ENCODE results near the gene MAP4K1. TPM values are rescaled to one million over a fixed set of nuclear protein-coding genes. Genes with fewer than 3 reads are reported as not detected.

MAP4K1 gene
- polyA plus RNA-seq, 1 donor from 2014 or later = 1.0 TPM

GRCh38 chr19:38549061-38549460 lies 68.7 kb downstream of the MAP4K1 start:
- Histone ChIP-seq H3K4me3 (ENCODE audit: low read length) (no peak overlapping the region), H3K9ac (ENCODE audit: low read length) (no peak overlapping the region), H4K20me1 (ENCODE audit: insufficient read depth) (no peaks in the 10 kb centered on the region), H3K4me2 (ENCODE audit: low read length) (no peak overlapping the region), H3K27ac (ENCODE audit: low read length) (no peak overlapping the region), H2AFZ (ENCODE audit: low read depth, low read length) (no peak overlapping the region), H3K9me3 (ENCODE audit: low read length) (no peaks in the 10 kb centered on the region), H3K9me2 (ENCODE audit: insufficient read depth, low read length) (no peaks in the 10 kb centered on the region), H3K36me3 (ENCODE audit: insufficient read depth, low read length) (no peaks in the 10 kb centered on the region), H3K27me3 (ENCODE audit: insufficient read depth, low read depth, low read length) (no peaks in the 10 kb centered on the region), H3K79me2 (replicated peaks; ENCODE audit: insufficient read depth, low read length) (no peaks in the 10 kb centered on the region), H3F3A (ENCODE audit: insufficient read depth, low read length, poor library complexity, severe bottlenecking) (no peaks in the 10 kb centered on the region)
- TF ChIP-seq REST (IDR thresholded peaks at IDR 0.05; ENCODE audit: borderline replicate concordance) (no peak), POLR2AphosphoS5 (IDR thresholded peaks at IDR 0.05) (no peak), MXI1 (conservative IDR thresholded peaks at IDR 0.05; ENCODE audit: poor library complexity, severe bottlenecking) (no peak), TAF1 (IDR thresholded peaks at IDR 0.05; ENCODE audit: low read depth) (no peak), SMC3 (conservative IDR thresholded peaks at IDR 0.05; ENCODE audit: poor library complexity) (no peak), RAD21 (conservative IDR thresholded peaks at IDR 0.05) (no peak), CTCF (IDR thresholded peaks at IDR 0.05; ENCODE audit: poor library complexity, severe bottlenecking) (no peak), EZH2 (IDR thresholded peaks at IDR 0.05; ENCODE audit: borderline replicate concordance, insufficient read depth, low read length, poor library complexity, severe bottlenecking) (no peak), EP300 (conservative IDR thresholded peaks at IDR 0.05; ENCODE audit: poor library complexity, severe bottlenecking) (no peak)

GRCh38 chr19:38547421-38547820 lies 70.3 kb downstream of the MAP4K1 start:
- Histone ChIP-seq H2AFZ (ENCODE audit: low read depth, low read length) (no peak overlapping the region), H3K4me3 (ENCODE audit: low read length) (no peak overlapping the region), H3K9ac (ENCODE audit: low read length) (no peak overlapping the region), H4K20me1 (ENCODE audit: insufficient read depth) (no peaks in the 10 kb centered on the region), H3F3A (ENCODE audit: insufficient read depth, low read length, poor library complexity, severe bottlenecking) (no peaks in the 10 kb centered on the region), H3K79me2 (replicated peaks; ENCODE audit: insufficient read depth, low read length) (no peaks in the 10 kb centered on the region), H3K4me2 (ENCODE audit: low read length) (no peak overlapping the region), H3K36me3 (ENCODE audit: insufficient read depth, low read length) (no peaks in the 10 kb centered on the region), H3K9me2 (ENCODE audit: insufficient read depth, low read length) (no peaks in the 10 kb centered on the region), H3K27me3 (ENCODE audit: insufficient read depth, low read depth, low read length) (no peaks in the 10 kb centered on the region), H3K27ac (ENCODE audit: low read length) (no peak overlapping the region), H3K9me3 (ENCODE audit: low read length) (no peaks in the 10 kb centered on the region)
- no peak for TF ChIP-seq RAD21 (conservative IDR thresholded peaks at IDR 0.05)
- no peak for TF ChIP-seq CTCF (IDR thresholded peaks at IDR 0.05; ENCODE audit: poor library complexity, severe bottlenecking)
- TF ChIP-seq MXI1 (conservative IDR thresholded peaks at IDR 0.05; ENCODE audit: poor library complexity, severe bottlenecking) = no peak
- no peak for TF ChIP-seq POLR2AphosphoS5 (IDR thresholded peaks at IDR 0.05)
- no peak for TF ChIP-seq EZH2 (IDR thresholded peaks at IDR 0.05; ENCODE audit: borderline replicate concordance, insufficient read depth, low read length, poor library complexity, severe bottlenecking)
- TF ChIP-seq EP300 (conservative IDR thresholded peaks at IDR 0.05; ENCODE audit: poor library complexity, severe bottlenecking) = no peak
- TF ChIP-seq TAF1 (IDR thresholded peaks at IDR 0.05; ENCODE audit: low read depth) = no peak
- TF ChIP-seq REST (IDR thresholded peaks at IDR 0.05; ENCODE audit: borderline replicate concordance) = no peak
- TF ChIP-seq SMC3 (conservative IDR thresholded peaks at IDR 0.05; ENCODE audit: poor library complexity) = no peak
